Adrenal gland (tissue), 5 donors: ENCODE data around the gene RGS9.

Experiments
- POLR2A ChIP-seq, 2 donors: fragments of 450-650 bp; IDR thresholded peaks; one replicate each; pipeline ENCODE4 v1.6.1; 2017; ENCODE audit warnings: antibody characterized with exemption in 2 of 2, mild to moderate bottlenecking in 2 of 2, moderate library complexity in 1 of 2
- TF ChIP-seq, protein P1 (sequence below), 6 experiments: fragments of 450-650 bp in 4 of 6; fragments of 200-600 bp in 2 of 6; sonication (generic) in 1 of 6; IDR thresholded peaks; 1 replicate in 5 of 6; 2 replicates in 1 of 6; pipeline versions ENCODE4 v1.5.1 to v1.8.0; 2016 to 2021; ENCODE audit warnings: antibody characterized with exemption in 6 of 6, mild to moderate bottlenecking in 2 of 6, moderate library complexity in 1 of 6
- donor health status: DM: no; HTN: no; CAD: no.

DNA sequence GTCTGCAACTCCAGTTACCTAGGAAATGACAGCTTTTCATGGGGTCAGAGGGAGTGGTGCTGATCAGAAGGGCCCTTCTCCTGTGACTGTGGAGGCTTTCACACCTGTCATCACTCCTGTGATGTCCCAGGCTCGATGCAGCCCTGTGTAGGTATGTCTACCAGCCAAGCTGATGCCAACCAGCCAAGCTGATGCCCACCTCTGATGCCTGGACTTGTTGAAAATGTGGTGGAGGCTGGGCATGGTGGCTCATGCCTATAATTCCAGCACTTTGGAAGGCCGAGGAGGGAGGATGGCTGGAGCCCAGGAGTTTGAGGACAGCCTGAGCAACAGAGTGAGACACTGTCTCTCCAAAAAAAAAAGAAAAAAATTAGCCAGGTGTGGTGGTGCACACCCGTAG, 33.7 kb upstream of the RGS9 start:
- TF ChIP-seq, protein P1, sequence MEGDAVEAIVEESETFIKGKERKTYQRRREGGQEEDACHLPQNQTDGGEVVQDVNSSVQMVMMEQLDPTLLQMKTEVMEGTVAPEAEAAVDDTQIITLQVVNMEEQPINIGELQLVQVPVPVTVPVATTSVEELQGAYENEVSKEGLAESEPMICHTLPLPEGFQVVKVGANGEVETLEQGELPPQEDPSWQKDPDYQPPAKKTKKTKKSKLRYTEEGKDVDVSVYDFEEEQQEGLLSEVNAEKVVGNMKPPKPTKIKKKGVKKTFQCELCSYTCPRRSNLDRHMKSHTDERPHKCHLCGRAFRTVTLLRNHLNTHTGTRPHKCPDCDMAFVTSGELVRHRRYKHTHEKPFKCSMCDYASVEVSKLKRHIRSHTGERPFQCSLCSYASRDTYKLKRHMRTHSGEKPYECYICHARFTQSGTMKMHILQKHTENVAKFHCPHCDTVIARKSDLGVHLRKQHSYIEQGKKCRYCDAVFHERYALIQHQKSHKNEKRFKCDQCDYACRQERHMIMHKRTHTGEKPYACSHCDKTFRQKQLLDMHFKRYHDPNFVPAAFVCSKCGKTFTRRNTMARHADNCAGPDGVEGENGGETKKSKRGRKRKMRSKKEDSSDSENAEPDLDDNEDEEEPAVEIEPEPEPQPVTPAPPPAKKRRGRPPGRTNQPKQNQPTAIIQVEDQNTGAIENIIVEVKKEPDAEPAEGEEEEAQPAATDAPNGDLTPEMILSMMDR (IDR thresholded peaks at IDR 0.05): no peak
- TF ChIP-seq POLR2A (IDR thresholded peaks at IDR 0.05): no peak
